A549 (cell line): ENCODE measurements around the gene FLVCR2.

Experiments
- BHLHE40 ChIP-seq: IDR thresholded peaks from 2 replicates; pipeline ENCODE4 v1.6.1; 2012; ENCODE audit warnings: low read depth, low read length, inconsistent platforms
- CEBPB ChIP-seq, 2 experiments: fragments of >200 bp in 1 of 2; sonication (Bioruptor Twin) in 1 of 2; formaldehyde crosslinking in 1 of 2; IDR thresholded peaks; 2 replicates each; pipeline ENCODE4 v1.6.1; 2012 to 2016
- EP300 ChIP-seq, 2 experiments: fragments of >200 bp; sonication (Bioruptor Twin); formaldehyde crosslinking; IDR thresholded peaks; 2 replicates in 1 of 2; 3 replicates in 1 of 2; pipeline ENCODE4 v1.6.1; 2016 to 2017
- NFE2L2 ChIP-seq: fragments of 150-350 bp; conservative IDR thresholded peaks from 2 replicates; pipeline ENCODE4 v1.6.1; 2014; ENCODE audit warnings: low read length
- PHF8 ChIP-seq: fragments of 200-600 bp; sonication (generic); IDR thresholded peaks from 2 replicates; pipeline ENCODE4 v1.6.1; 2016; ENCODE audit warnings: low read depth, mild to moderate bottlenecking, antibody characterized with exemption, moderate library complexity, borderline replicate concordance
- POLR2A ChIP-seq: IDR thresholded peaks from 2 replicates; pipeline ENCODE4 v1.6.1; 2012; ENCODE audit warnings: mild to moderate bottlenecking, low read length
- RCOR1 ChIP-seq: fragments of 150-350 bp; IDR thresholded peaks from 2 replicates; pipeline ENCODE4 v1.6.1; 2014; ENCODE audit warnings: antibody characterized with exemption, low read length, low read depth
- SREBF2 ChIP-seq: fragments of 450-650 bp; IDR thresholded peaks from 2 replicates; pipeline ENCODE4 v1.6.1; 2014; ENCODE audit warnings: mild to moderate bottlenecking, moderate library complexity
- TF ChIP-seq, protein P1 (sequence below): fragments of 450-650 bp; IDR thresholded peaks from 2 replicates; pipeline ENCODE4 v1.6.1; 2014; ENCODE audit warnings: antibody characterized with exemption
- TF ChIP-seq, protein P2 (sequence below): fragments of >200 bp; sonication (Bioruptor Twin); formaldehyde crosslinking; IDR thresholded peaks from 3 replicates; pipeline ENCODE4 v1.5.1; 2016

DNA sequence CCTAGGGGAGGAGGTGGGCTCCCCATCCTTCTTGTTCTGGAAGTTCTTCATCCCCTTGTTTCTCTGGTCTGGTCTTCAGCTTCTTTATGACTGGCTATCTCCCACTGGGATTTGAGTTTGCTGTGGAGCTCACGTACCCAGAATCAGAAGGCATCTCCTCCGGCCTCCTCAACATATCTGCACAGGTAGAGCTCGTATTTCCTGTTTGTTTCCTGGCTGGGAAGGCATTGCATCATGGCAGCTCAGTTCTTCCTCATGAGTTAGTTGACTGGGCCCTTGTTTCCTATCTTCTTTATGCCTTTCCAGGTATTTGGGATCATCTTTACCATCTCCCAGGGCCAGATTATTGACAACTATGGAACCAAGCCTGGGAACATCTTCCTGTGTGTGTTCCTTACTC lies 62.5 kb downstream of the FLVCR2 start:
- TF ChIP-seq, protein P1, sequence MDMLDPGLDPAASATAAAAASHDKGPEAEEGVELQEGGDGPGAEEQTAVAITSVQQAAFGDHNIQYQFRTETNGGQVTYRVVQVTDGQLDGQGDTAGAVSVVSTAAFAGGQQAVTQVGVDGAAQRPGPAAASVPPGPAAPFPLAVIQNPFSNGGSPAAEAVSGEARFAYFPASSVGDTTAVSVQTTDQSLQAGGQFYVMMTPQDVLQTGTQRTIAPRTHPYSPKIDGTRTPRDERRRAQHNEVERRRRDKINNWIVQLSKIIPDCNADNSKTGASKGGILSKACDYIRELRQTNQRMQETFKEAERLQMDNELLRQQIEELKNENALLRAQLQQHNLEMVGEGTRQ: no peak
- TF ChIP-seq, protein P2, sequence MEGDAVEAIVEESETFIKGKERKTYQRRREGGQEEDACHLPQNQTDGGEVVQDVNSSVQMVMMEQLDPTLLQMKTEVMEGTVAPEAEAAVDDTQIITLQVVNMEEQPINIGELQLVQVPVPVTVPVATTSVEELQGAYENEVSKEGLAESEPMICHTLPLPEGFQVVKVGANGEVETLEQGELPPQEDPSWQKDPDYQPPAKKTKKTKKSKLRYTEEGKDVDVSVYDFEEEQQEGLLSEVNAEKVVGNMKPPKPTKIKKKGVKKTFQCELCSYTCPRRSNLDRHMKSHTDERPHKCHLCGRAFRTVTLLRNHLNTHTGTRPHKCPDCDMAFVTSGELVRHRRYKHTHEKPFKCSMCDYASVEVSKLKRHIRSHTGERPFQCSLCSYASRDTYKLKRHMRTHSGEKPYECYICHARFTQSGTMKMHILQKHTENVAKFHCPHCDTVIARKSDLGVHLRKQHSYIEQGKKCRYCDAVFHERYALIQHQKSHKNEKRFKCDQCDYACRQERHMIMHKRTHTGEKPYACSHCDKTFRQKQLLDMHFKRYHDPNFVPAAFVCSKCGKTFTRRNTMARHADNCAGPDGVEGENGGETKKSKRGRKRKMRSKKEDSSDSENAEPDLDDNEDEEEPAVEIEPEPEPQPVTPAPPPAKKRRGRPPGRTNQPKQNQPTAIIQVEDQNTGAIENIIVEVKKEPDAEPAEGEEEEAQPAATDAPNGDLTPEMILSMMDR: no peak
- no peak for TF ChIP-seq EP300 (IDR thresholded peaks at IDR 0.05)
- no peak for TF ChIP-seq POLR2A
- TF ChIP-seq PHF8: no peak
- no peak for TF ChIP-seq SREBF2
- no peak for TF ChIP-seq NFE2L2
- no peak for TF ChIP-seq RCOR1
- TF ChIP-seq BHLHE40: no peak
- no peak for TF ChIP-seq CEBPB (IDR thresholded peaks at IDR 0.05)
